Activated T-cell treated with anti-CD3 and anti-CD28 coated beads, Interleukin-2, amount 50 U/mL, for 24 hours (primary cell): Measurements from ENCODE around the gene HS6ST3.

Experiments
- DNase-seq: peaks from one replicate; pipeline ENCODE4 v3.0.0-alpha.2; 2020
- H3K27ac Mint-ChIP-seq: 2 replicates; pipeline ENCODE4 v1.8.0; 2020; ENCODE audit warnings: mild to moderate bottlenecking, mixed read lengths
- H3K27me3 Mint-ChIP-seq: 2 replicates; pipeline ENCODE4 v1.8.0; 2020; ENCODE audit warnings: mixed read lengths
- H3K36me3 Mint-ChIP-seq: 2 replicates; pipeline ENCODE4 v1.8.0; 2020; ENCODE audit warnings: low read depth, mixed read lengths
- H3K4me1 Mint-ChIP-seq: 2 replicates; pipeline ENCODE4 v1.8.0; 2020; ENCODE audit warnings: low read depth, mixed read lengths
- H3K4me3 Mint-ChIP-seq: 2 replicates; pipeline ENCODE4 v1.8.0; 2020; ENCODE audit warnings: mild to moderate bottlenecking, moderate library complexity, mixed read lengths
- H3K9me3 Mint-ChIP-seq: 2 replicates; pipeline ENCODE4 v1.8.0; 2020; ENCODE audit warnings: mixed read lengths

HS6ST3 gene

DNA sequence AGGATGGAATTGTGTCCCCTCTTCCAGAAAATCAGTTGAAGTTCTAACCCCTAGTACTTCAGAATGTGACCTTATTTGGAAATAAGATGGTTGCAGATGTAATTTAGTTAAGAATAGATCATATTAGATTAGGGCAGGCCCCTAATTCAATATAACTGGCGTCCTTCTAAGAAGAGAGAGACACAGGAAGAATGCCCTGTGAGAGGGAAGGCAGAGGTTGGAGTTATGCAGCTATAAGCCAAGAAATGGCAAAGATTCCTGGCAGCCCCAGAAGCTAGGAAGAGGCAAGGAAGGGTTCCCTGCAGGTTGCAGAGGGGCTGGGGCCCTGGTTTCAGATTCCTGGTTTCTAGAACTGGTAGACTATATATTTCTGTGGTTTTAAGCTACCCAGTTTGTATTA is 30.0 kb downstream of the HS6ST3 start:
- H3K27me3 Mint-ChIP-seq: no peaks in the 10 kb centered on the region
- H3K4me3 Mint-ChIP-seq: no peak overlapping the region
- peaks cover 2% of the 10 kb centered on the region for H3K9me3 Mint-ChIP-seq
- DNase-seq: no peak
- H3K36me3 Mint-ChIP-seq: no peaks in the 10 kb centered on the region
- no peaks in the 10 kb centered on the region for H3K4me1 Mint-ChIP-seq
- H3K27ac Mint-ChIP-seq: no peak overlapping the region

DNA sequence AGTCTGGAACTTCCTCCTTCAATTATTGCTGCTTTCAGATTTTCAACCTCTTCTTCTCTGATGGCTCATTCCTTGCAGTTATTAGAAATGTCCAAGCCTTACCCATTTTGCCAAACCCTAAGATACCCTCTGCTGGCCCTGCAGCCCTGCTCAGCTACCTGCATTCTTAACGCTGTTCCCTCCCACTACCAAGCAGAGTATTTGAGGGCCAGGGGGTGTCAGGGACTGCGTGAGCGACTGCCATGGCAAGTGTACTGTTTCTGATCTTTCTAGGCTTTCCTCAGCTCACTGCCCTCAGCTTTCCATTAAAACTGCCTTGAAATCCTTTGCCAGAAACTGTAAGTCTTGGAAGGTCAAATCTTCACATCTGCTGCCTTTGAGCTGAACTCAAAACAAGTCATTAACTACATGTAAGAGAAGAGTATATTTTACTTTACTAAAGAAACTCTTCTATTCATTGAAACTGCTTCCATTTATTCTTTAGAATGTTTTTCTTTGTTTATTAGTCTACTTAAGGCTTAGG is 41.0 kb downstream of the HS6ST3 start:
- Mint-ChIP-seq H3K4me1 (no peaks in the 10 kb centered on the region), H3K4me3 (no peak overlapping the region), H3K9me3 (no peaks in the 10 kb centered on the region), H3K27ac (no peak overlapping the region), H3K36me3 (no peaks in the 10 kb centered on the region), H3K27me3 (no peaks in the 10 kb centered on the region)
- no peak for DNase-seq

GRCh38 chr13:96141032-96141431 is 51.1 kb downstream of the HS6ST3 start:
- DNase-seq: no peak
- no peaks in the 10 kb centered on the region for H3K36me3 Mint-ChIP-seq
- no peaks in the 10 kb centered on the region for H3K27me3 Mint-ChIP-seq
- no peaks in the 10 kb centered on the region for H3K4me1 Mint-ChIP-seq
- H3K4me3 Mint-ChIP-seq: no peak overlapping the region
- H3K9me3 Mint-ChIP-seq: no peaks in the 10 kb centered on the region
- no peak overlapping the region for H3K27ac Mint-ChIP-seq

DNA sequence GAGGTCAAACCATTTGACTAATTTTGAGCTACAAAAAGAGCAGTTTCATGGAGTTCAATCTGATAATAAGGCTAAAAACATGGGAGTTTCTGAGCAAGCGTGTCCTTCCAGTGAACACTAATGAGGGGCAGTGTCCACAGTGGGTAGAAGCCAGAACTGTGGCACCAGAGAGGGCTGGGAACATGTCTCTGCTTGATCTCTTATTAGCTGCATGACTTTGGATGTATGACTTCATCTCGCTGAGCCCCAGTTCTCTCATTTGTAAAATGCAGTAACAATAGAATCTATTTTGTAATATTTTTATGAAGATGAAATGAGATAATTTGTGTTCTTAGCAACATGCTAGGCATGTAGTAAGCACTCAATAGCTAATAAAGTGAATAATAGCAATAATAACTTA is 69.8 kb downstream of the HS6ST3 start:
- Mint-ChIP-seq H3K9me3 (peaks cover 4% of the 10 kb centered on the region), H3K27me3 (no peaks in the 10 kb centered on the region), H3K27ac (no peak overlapping the region), H3K4me1 (no peaks in the 10 kb centered on the region), H3K36me3 (no peaks in the 10 kb centered on the region), H3K4me3 (no peak overlapping the region)
- no peak for DNase-seq

GRCh38 chr13:96161141-96161540 is 71.2 kb downstream of the HS6ST3 start:
- Mint-ChIP-seq H3K4me1 (no peaks in the 10 kb centered on the region), H3K27me3 (no peaks in the 10 kb centered on the region), H3K36me3 (no peaks in the 10 kb centered on the region), H3K9me3 (peaks cover 4% of the 10 kb centered on the region), H3K4me3 (no peak overlapping the region), H3K27ac (no peak overlapping the region)
- DNase-seq: no peak

DNA sequence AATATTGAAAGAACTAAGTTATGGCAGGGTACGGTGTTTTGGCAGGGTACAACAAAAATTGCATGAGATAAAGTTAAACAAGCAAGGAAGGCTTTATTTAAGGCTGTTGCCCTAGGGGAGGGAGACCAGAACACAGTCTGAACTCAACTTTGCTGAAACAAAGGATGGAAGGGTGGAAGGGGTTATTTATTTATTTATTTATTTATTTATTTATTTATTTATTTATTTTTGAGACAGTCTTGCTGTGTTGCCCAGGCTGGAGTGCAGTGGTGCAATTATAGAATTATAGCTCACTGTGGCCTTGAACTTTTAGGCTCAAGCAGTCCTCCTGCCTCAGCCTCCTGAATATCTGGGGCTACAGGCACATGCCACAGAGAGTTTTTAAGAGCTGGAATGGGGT is 75.9 kb downstream of the HS6ST3 start:
- no peaks in the 10 kb centered on the region for H3K36me3 Mint-ChIP-seq
- DNase-seq: no peak
- H3K4me3 Mint-ChIP-seq: no peak overlapping the region
- no peaks in the 10 kb centered on the region for H3K4me1 Mint-ChIP-seq
- H3K27me3 Mint-ChIP-seq: no peaks in the 10 kb centered on the region
- no peak overlapping the region for H3K27ac Mint-ChIP-seq
- H3K9me3 Mint-ChIP-seq: peaks cover 2% of the 10 kb centered on the region

DNA sequence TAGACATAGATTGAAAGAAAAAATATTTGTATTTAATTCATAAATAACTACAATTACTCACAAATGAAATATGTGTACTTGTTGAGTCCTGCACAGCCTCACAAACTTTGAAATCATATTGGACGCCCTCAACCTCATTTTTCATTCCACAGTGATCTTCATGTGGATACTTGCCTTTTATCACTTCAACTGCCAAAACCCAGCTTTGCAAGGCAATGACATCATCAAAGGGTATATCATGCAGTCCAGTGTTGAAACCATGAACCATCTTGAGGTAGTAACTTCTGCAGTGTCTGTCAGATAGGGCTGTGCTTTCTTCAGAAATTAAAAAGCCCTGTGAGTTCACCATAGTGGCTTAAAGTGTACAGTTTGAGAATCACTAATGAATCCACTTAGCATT is 82.2 kb downstream of the HS6ST3 start:
- Mint-ChIP-seq H3K27ac (no peak overlapping the region), H3K4me3 (no peak overlapping the region), H3K4me1 (no peaks in the 10 kb centered on the region), H3K9me3 (peaks cover 2% of the 10 kb centered on the region), H3K27me3 (no peaks in the 10 kb centered on the region), H3K36me3 (no peaks in the 10 kb centered on the region)
- no peak for DNase-seq

DNA sequence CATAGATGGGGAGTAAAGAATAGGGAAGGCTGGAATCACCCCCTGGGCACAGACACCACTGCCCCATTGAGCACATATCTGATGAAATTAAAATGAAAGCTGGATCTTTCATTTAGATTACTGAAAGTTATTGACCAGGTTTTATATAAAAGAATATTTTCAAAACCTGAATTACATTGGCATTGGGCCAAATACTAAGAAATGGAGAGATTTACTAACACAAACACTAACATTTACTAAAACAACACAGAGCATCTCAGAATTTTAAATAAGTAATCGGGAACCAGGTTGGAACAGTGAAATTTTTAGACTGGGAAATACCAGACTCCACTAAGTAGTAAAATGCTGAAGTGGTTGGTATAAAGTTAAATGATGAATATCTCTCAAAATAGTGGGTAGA is 88.9 kb downstream of the HS6ST3 start:
- no peaks in the 10 kb centered on the region for H3K36me3 Mint-ChIP-seq
- no peak for DNase-seq
- no peaks in the 10 kb centered on the region for H3K9me3 Mint-ChIP-seq
- no peak overlapping the region for H3K27ac Mint-ChIP-seq
- no peaks in the 10 kb centered on the region for H3K4me1 Mint-ChIP-seq
- no peaks in the 10 kb centered on the region for H3K27me3 Mint-ChIP-seq
- no peak overlapping the region for H3K4me3 Mint-ChIP-seq

GRCh38 chr13:96179309-96179708 is 89.4 kb downstream of the HS6ST3 start:
- Mint-ChIP-seq H3K9me3 (peaks cover 1% of the 10 kb centered on the region), H3K27ac (no peak overlapping the region), H3K4me3 (no peak overlapping the region), H3K4me1 (no peaks in the 10 kb centered on the region), H3K36me3 (no peaks in the 10 kb centered on the region), H3K27me3 (no peaks in the 10 kb centered on the region)
- no peak for DNase-seq

- no peaks in the 10 kb centered on the region for H3K4me1 Mint-ChIP-seq
- H3K36me3 Mint-ChIP-seq: no peaks in the 10 kb centered on the region
Measured at GRCh38 chr13:96181911-96182310, 92.0 kb downstream of the HS6ST3 start.

DNA sequence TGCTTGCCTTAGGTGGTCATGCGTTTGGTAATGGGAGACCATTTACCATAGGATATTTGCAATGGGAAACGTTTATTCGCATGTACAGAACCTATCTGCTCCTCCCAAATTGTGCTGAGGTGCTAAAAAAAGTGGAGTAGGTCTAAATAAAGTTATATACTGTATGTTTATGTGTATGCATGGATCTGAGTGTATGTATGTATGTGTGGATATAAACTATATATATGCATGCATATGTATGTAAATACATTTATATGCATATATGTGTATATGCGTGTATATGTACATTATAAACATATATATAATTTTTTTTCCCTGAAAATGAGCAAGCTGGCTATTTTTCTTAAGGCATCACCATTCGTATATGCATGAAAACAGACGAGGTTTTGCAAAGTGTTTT is 95.9 kb downstream of the HS6ST3 start:
- no peaks in the 10 kb centered on the region for H3K4me1 Mint-ChIP-seq
- no peak overlapping the region for H3K4me3 Mint-ChIP-seq
- H3K27ac Mint-ChIP-seq: no peak overlapping the region
- H3K27me3 Mint-ChIP-seq: no peaks in the 10 kb centered on the region
- no peak for DNase-seq
- H3K36me3 Mint-ChIP-seq: no peaks in the 10 kb centered on the region
- peaks cover 5% of the 10 kb centered on the region for H3K9me3 Mint-ChIP-seq

More at GRCh38 chr13:96181911-96182310, 92.0 kb downstream of the HS6ST3 start:
- DNase-seq: no peak
- Mint-ChIP-seq H3K27me3 (no peaks in the 10 kb centered on the region), H3K27ac (no peak overlapping the region), H3K4me3 (no peak overlapping the region), H3K9me3 (peaks cover 5% of the 10 kb centered on the region)

DNA sequence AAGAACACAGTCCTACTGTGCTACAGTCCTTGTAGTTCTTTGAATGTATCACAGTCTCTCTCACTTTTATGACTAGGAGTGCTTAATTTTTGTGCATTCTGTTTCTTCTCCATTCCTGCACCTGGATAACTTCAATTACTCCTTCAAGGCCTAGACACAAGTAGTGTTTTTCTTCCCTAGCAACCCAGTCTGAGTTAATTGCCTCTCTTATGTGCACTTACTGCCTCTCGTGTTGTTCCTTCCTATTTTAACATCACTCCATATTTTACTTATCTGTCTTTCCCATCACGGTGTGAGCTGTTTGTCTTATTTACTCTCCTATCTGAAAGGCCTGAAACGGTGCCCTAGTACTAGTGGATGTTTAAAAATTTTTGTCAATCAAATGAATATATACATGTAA is 101.5 kb downstream of the HS6ST3 start:
- Mint-ChIP-seq H3K27ac (no peak overlapping the region), H3K27me3 (no peaks in the 10 kb centered on the region), H3K4me1 (no peaks in the 10 kb centered on the region), H3K9me3 (no peaks in the 10 kb centered on the region), H3K36me3 (no peaks in the 10 kb centered on the region), H3K4me3 (no peak overlapping the region)
- no peak for DNase-seq

- Mint-ChIP-seq H3K27me3 (no peaks in the 10 kb centered on the region), H3K9me3 (peaks cover 3% of the 10 kb centered on the region), H3K4me3 (no peak overlapping the region), H3K4me1 (no peaks in the 10 kb centered on the region), H3K27ac (no peak overlapping the region), H3K36me3 (no peaks in the 10 kb centered on the region)
- DNase-seq: no peak
Measured at GRCh38 chr13:96193728-96194310, 103.9 kb downstream of the HS6ST3 start.

DNA sequence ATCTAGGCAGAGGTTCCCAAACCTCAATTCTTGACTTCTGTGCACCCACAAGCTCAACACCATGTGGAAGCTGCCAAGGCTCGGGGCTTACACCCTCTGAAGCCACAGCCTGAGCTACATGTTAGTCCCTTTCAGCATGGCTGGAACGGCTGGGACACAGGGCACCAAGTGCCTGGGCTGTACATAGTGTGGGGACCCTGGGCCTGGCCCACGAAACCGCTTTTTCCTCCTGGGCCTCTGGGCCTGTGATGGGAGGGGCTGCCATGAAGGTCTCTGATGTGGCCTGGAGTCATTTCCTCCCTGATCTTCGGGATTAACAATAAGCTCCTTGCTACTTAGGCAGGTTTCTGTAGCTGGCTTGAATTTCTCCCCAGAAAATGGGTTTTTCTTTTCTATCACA is 108.1 kb downstream of the HS6ST3 start:
- no peak for DNase-seq
- H3K4me3 Mint-ChIP-seq: no peak overlapping the region
- H3K27me3 Mint-ChIP-seq: no peaks in the 10 kb centered on the region
- H3K27ac Mint-ChIP-seq: no peak overlapping the region
- no peaks in the 10 kb centered on the region for H3K4me1 Mint-ChIP-seq
- peaks cover 8% of the 10 kb centered on the region for H3K9me3 Mint-ChIP-seq
- H3K36me3 Mint-ChIP-seq: no peaks in the 10 kb centered on the region

DNA sequence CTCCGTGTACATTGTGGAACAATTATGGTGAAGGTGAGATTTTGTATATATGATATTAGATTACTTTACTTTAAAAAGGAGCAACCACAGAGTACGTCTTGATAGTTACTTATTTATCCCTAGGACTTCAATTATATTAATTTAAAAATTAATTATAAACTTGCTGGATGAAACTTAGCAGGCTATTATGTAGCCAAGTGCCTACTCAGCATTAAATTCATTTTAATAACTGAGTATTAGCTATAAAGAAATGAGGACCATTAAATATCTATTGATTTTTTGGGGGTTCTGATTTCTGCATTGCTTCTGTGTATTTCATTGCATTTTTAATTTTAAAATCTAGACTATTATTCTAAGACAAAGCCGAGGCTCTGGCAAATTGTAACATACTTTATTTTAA is 109.4 kb downstream of the HS6ST3 start:
- Mint-ChIP-seq H3K27ac (no peak overlapping the region), H3K9me3 (peaks cover 8% of the 10 kb centered on the region), H3K27me3 (no peaks in the 10 kb centered on the region), H3K4me3 (no peak overlapping the region), H3K36me3 (no peaks in the 10 kb centered on the region), H3K4me1 (no peaks in the 10 kb centered on the region)
- no peak for DNase-seq

DNA sequence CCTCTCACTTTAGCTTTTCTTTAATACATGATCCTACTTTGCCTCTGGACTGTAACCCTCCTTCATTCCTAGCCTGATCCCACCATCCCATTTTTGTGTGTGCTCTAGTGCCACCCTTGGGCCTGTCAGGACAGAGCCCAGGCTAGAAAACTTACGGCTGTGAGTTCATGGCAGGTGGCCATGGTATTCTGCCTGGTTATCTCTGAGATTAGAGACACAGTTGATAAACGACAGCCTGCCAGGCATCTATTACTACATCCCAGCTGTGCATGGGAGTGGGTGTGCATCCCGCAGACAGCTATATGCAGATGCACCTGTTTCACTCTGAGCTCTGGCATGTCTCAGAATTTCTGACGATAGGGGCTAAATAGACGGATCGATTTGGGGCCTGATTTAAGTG is 110.9 kb downstream of the HS6ST3 start:
- no peak for DNase-seq
- Mint-ChIP-seq H3K4me1 (no peaks in the 10 kb centered on the region), H3K36me3 (no peaks in the 10 kb centered on the region), H3K27me3 (no peaks in the 10 kb centered on the region), H3K4me3 (no peak overlapping the region), H3K9me3 (peaks cover 15% of the 10 kb centered on the region), H3K27ac (no peak overlapping the region)
